Cortex of kidney (tissue), 1 donor: ENCODE measurements around the gene OLFM4.

Experiments used
- DNase-seq: peaks from one replicate; lab custom pipeline; 2025; lab: John Stamatoyannopoulos, UW

The OLFM4 gene

DNA sequence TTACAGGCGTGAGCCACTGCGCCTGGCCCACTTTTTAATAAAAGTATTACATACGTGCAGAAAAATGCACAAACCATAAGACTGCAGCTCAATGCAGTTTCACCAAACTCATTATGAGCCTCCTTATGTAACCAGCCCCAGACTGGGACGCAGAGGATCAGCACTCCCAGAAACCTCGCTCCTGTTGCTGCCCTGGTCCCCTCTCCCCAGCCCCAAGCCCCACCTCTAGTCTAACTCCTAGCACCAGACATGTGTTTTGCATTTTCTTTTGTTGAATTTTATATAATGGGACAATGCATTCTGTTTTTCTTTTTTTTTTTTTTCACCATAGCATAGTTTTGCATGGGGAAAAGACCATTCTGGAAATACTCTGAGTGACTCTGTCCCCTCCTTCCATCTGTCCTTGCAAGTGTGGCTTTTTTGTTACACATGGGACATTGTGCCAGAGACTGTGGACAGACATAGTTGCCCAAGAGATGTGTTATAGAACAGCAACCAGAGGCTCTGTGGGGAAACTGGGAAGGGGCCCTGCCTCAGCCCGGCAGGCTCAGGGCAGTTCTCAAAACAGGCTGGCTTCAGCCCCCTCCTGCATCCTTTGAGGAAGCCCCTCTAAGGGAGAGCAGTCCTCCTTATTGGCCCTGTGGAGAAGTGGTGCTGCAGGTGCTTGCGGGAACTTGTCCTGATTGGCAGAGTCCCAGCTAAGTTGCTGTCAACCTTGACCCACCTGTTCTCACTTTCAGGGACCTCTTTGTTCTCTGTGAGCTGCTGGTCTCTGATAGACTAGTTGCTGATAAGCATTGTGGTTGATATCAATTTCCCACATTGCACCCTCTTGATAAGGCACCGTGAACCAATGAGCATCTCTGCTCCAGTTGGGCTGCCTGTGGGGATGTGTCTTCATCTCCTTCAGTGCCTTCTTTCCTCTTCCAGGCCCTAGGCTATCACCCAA, 13.8 kb upstream of the OLFM4 start:
- DNase-seq: no peak

- DNase-seq: no peak
Measured at GRCh38 chr13:53015971-53016370, 12.6 kb upstream of the OLFM4 start.

- no peak for DNase-seq
Measured at GRCh38 chr13:53017433-53017970, 11.1 kb upstream of the OLFM4 start.

DNA sequence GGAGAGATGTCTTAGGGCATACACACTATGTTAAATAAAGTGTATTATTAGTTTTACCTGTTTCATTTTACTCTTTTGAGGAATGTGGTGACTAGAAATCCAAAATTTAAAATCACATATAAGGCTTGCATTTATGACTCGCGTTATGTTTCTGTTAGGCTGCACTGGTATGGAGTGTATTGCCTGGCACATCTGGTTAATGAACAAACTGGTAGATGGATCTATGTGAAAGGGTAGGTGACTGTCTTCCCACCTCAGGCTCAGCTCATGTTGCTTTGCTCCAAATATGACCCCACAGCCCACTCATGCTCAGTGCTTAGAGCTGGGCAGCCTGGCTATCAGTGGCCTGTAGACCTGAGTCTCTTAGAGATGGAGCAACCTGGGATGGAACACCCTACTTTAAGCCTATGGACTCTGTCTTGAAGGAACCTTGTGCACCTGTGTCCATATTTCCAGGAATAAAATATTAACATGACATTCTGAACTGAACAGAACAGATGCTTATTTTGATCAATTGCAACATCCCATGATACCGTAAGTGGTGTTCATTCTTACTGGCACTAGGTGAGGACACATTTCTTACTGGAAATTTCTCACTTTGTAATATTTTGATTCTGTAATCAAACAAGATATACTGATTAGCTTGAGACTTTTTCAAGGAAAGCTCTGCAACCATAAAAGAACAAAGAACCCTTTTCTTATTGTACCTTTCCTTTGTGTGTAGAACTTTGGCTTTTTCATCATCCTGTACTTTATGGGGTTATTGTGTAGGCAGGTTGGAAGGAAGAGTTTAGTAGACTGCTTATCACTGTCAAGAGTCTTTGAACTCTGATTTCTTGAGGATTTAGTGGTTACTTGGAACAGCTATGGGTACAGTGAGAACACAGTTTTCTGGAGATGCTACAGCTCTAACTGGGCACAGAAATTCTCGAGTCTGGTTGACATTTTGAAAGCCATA, 9.6 kb upstream of the OLFM4 start:
- DNase-seq: no peak

DNA sequence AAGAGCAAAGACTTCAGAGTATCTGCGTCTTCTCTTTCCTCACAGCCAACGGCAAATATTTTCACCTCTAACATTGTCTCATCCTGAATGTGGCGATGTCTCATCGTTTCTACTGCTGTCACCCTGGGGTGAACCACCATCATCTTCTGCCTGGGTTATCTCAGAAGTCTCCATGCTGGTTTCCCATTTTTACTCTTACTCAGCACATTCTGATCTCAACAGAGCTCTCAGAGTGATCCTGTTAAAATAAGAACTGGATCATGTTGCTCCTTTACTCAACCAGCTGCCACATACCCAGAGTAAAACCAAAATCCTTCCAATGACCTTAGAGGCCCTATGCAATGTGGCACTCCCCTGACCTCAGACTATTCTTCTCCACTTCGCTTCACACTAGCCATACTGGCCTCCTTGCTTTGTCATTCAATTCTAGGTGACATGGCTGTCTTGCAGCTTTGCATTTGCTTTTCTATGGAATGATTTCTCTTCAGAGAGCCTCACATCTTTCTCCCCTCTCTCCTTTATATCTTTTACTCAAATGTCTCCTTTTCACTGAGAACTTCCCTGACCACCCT, 7.8 kb upstream of the OLFM4 start:
- DNase-seq: no peak

- no peak for DNase-seq
Measured at GRCh38 chr13:53023246-53023645, 5.4 kb upstream of the OLFM4 start.

GRCh38 chr13:53028063-53028462, 550 bp upstream of the OLFM4 start:
- DNase-seq: no peak

DNA sequence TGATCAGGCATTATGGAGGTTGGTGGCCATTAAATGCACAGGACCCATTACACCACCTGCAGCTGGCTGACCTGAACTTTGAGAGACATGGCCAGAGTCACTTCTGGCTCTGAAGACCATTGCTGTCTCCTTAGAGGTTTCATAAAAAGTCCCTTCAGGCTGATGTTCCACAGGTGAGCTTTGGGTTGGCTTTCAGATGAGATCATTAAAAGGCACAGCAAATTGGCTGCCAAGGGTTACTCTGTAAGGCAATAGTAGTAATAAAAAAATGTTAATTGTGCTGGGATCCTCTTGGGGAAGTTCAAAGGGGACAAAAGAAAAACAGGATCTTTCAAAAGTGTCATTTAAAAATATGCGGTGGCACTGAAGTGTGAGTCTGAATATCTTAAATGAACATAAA, 4.2 kb downstream of the OLFM4 start:
- no peak for DNase-seq

- DNase-seq: no peak
Measured at GRCh38 chr13:53038993-53039392, 10.4 kb downstream of the OLFM4 start.

DNA sequence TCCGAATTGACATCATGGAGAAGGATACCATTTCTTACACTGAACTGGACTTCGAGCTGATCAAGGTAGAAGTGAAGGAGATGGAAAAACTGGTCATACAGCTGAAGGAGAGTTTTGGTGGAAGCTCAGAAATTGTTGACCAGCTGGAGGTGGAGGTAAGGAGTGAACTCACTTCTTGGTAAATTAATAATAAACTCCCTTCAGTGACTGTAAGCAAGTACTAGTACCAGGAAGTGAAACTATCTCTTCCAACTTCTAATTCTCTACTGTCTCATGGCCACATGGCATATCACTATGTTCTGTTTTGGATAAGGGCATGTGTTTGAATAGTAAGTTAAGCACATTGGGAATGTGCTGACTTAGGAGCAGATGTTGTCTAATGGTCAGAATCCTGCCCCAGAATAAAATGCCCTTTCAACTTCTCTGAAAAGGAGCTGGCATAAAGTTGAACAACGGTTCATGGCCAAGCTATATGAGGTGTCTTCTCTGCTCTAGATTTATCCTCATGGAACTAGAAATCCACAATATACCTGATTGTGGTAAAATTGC, 13.4 kb downstream of the OLFM4 start:
- no peak for DNase-seq

DNA sequence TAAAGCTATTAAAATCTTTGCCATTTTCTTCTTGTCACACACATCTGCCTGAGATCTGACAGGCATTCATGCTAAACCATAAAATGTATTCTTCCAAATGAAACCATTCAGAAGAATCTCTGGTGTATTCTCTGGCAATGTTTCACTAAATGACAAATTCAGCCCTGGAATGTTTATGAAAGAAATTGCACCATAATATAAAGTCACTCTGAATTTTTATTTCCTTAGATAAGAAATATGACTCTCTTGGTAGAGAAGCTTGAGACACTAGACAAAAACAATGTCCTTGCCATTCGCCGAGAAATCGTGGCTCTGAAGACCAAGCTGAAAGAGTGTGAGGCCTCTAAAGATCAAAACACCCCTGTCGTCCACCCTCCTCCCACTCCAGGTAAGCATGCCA, 14.3 kb downstream of the OLFM4 start:
- DNase-seq: no peak

DNA sequence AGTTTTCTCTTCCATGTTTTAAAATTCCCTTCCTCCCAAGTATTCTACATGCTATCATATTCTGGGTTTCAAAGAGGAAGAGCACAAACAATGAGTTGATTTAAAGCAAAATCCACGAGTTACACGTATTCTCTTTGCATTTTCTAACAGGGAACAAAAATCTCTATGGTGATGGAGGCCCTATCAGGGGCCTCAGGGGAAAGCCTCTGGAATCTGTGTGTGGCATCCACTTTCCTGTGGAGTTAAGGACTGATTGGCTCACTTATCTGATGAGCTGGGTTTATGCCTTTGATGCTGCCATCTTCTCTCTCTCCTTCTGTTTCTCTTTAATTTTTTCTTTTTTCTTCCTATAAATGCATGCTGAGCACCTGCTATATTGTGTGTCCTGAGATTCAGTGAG, 14.8 kb downstream of the OLFM4 start:
- no peak for DNase-seq

- no peak for DNase-seq
Measured at GRCh38 chr13:53045189-53045588, 16.6 kb downstream of the OLFM4 start.

DNA sequence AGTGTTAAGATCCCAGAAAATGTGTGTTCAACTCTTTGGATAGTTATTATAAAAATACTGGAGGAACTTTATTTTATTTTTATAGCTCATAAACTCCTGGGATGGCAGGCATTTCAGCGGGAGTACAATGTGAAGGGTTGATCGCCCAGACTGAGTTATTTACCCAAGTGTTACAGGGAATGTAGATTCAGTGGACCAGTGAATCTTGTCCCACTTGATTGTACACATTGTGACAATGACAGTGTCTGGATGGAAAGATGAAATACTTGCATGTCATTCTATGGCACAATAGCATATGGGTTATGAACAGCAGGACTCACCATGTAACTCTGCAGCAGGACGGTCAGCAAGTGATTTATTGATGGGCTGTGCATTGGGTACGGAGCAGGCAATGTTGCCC, 20.3 kb downstream of the OLFM4 start:
- no peak for DNase-seq

- DNase-seq: no peak
Measured at GRCh38 chr13:53050151-53050550, 21.5 kb downstream of the OLFM4 start.

- DNase-seq: no peak
Measured at GRCh38 chr13:53052675-53053074, 24.1 kb downstream of the OLFM4 start.

- DNase-seq: no peak
Measured at GRCh38 chr13:53054569-53054968, 26.0 kb downstream of the OLFM4 start.

DNA sequence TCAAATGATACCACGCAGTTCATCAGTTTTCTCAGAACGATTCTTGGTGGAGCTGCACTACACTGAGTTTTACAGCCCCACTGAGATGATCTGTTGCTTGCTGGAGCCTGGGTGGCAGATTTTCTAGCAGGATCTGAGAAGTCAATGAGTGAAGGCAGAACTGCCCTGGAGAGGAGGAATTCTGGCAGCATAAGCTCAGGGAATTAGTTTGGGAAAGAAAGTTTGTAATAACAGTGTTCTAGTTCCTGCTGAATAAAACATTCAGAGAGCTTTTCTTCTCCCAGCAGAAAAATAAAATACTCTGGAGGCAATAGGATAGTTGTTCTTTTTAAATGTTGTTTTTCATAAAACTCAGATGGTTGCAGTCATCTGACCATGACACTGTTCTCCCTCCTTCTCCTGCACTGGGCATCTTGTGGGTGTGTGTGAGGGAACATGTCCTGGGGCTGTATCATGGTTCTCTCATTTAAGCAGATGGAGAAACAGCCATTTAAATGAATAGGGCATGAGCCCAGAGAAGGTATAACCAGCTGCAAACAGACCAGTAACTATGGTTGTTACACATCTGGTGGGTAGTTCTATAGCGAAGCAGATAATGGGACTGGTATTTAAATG, 29.6 kb downstream of the OLFM4 start:
- no peak for DNase-seq

GRCh38 chr13:53060840-53061490, 32.4 kb downstream of the OLFM4 start:
- no peak for DNase-seq

DNA sequence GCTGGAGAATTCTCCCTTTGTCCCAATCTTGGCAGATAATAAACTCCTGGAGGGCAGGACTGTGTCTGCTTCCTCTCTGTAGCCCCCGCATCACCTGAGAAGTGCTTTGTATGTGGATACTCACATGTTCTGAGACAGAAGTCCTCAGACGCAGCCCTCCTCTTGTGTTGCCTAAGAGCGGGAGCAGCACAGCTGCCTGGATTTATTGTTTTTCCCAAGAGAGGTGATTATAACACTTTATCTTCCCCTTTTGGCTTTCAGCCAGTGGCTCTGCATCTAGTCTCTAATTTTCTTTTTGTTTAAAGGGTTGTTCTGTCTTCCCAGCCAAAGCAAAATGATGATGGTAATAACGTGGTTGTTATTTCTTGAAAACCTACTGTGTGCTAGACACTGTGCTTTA, 36.1 kb downstream of the OLFM4 start:
- no peak for DNase-seq

GRCh38 chr13:53066411-53066810, 37.8 kb downstream of the OLFM4 start:
- DNase-seq: no peak
